Measurements from ENCODE around the gene GNL3.

GNL3 gene

GRCh38 chr3:52679811-52680210, 6.0 kb upstream of the GNL3 start:
- Histone ChIP-seq H3K27me3 (ENCODE audit: insufficient read depth, insufficient read length) (no peaks in the 10 kb centered on the region), H3K4me3 (ENCODE audit: insufficient read length, low read depth) (no peak overlapping the region), H3K36me3 (ENCODE audit: insufficient read depth, insufficient read length, low read length) (peaks cover 66% of the 10 kb centered on the region), H3K4me1 (ENCODE audit: insufficient read depth, insufficient read length) (no peaks in the 10 kb centered on the region), H3K9ac (ENCODE audit: insufficient read length, low read depth) (no peak overlapping the region), H3K9me3 (ENCODE audit: insufficient read depth, low read length) (no peaks in the 10 kb centered on the region)
- DNase-seq (ENCODE audit: low read depth, low spot score), result no peak
- TF ChIP-seq YY1 (IDR thresholded peaks at IDR 0.05; ENCODE audit: insufficient read depth, insufficient read length), result no peak
- no peak for TF ChIP-seq ZNF274 (IDR thresholded peaks at IDR 0.05; ENCODE audit: low read depth, low read length)
- no peak for TF ChIP-seq SUZ12 (IDR thresholded peaks at IDR 0.05; ENCODE audit: extremely low read depth, insufficient read depth, insufficient read length)

DNA sequence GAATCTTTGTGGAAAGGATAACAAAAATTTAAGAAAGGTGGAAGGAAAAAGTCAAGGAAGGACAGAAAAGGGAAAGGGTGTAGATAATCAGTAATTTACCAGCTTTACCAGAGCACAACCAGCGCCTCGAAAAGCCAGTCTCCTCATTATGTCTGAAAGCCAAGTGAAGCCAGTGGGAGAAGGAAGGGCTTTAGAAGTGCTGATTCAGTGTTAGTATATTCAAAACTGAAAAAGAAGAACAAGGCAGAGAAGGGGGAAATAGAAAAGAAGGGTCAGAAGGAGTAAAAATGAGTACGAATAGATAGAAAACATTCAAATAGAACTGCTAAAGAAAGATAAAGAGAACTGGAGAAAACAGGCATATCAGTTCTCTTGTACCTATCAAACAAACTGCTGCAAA, 4.2 kb upstream of the GNL3 start:
- Histone ChIP-seq H3K36me3 (ENCODE audit: insufficient read depth, insufficient read length, low read length) (peaks cover 56% of the 10 kb centered on the region), H3K9me3 (ENCODE audit: insufficient read depth, low read length) (no peaks in the 10 kb centered on the region), H3K4me1 (ENCODE audit: insufficient read depth, insufficient read length) (no peaks in the 10 kb centered on the region), H3K4me3 (ENCODE audit: insufficient read length, low read depth) (no peak overlapping the region), H3K27me3 (ENCODE audit: insufficient read depth, insufficient read length) (no peaks in the 10 kb centered on the region), H3K9ac (ENCODE audit: insufficient read length, low read depth) (no peak overlapping the region)
- DNase-seq (ENCODE audit: low read depth, low spot score), result no peak
- TF ChIP-seq SUZ12 (IDR thresholded peaks at IDR 0.05; ENCODE audit: extremely low read depth, insufficient read depth, insufficient read length), result no peak
- TF ChIP-seq ZNF274 (IDR thresholded peaks at IDR 0.05; ENCODE audit: low read depth, low read length), result no peak
- no peak for TF ChIP-seq YY1 (IDR thresholded peaks at IDR 0.05; ENCODE audit: insufficient read depth, insufficient read length)

DNA sequence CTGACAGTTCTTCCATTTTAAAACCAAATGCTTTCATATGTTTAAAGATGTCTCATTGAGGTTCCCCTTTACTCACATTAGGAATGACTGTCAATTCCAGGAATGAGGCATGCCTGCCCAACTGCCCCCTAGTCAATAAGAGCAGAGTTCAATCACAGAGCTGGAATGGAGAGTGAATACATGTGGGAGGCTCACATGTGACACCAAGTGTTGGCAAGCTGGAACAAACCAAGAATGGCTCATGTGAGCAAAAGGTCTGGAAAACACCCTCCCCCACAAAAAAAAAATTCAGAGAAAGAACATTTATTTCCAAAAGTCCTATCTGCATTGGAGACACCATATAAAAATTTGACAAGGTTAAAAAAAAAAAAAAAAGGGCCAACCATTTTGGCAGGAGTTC, 3.8 kb upstream of the GNL3 start:
- Histone ChIP-seq H3K36me3 (ENCODE audit: insufficient read depth, insufficient read length, low read length) (peaks cover 56% of the 10 kb centered on the region), H3K9ac (ENCODE audit: insufficient read length, low read depth) (no peak overlapping the region)

GRCh38 chr3:52683611-52684010, 2.2 kb upstream of the GNL3 start:
- Histone ChIP-seq H3K36me3 (ENCODE audit: insufficient read depth, insufficient read length, low read length) (peaks cover 58% of the 10 kb centered on the region), H3K27me3 (ENCODE audit: insufficient read depth, insufficient read length) (no peaks in the 10 kb centered on the region), H3K9me3 (ENCODE audit: insufficient read depth, low read length) (no peaks in the 10 kb centered on the region), H3K4me1 (ENCODE audit: insufficient read depth, insufficient read length) (peaks cover 2% of the 10 kb centered on the region), H3K9ac (ENCODE audit: insufficient read length, low read depth) (no peak overlapping the region), H3K4me3 (ENCODE audit: insufficient read length, low read depth) (no peak overlapping the region)
- TF ChIP-seq YY1 (IDR thresholded peaks at IDR 0.05; ENCODE audit: insufficient read depth, insufficient read length), result no peak
- TF ChIP-seq SUZ12 (IDR thresholded peaks at IDR 0.05; ENCODE audit: extremely low read depth, insufficient read depth, insufficient read length), result no peak
- TF ChIP-seq ZNF274 (IDR thresholded peaks at IDR 0.05; ENCODE audit: low read depth, low read length), result no peak
- DNase-seq (ENCODE audit: low read depth, low spot score), result no peak

More for the DNA sequence above, 3.8 kb upstream of the GNL3 start:
- no peak for TF ChIP-seq ZNF274 (IDR thresholded peaks at IDR 0.05; ENCODE audit: low read depth, low read length)
- TF ChIP-seq SUZ12 (IDR thresholded peaks at IDR 0.05; ENCODE audit: extremely low read depth, insufficient read depth, insufficient read length), result no peak
- TF ChIP-seq YY1 (IDR thresholded peaks at IDR 0.05; ENCODE audit: insufficient read depth, insufficient read length), result no peak
- H3K4me3 ChIP-seq (ENCODE audit: insufficient read length, low read depth), result no peak overlapping the region
- H3K9me3 ChIP-seq (ENCODE audit: insufficient read depth, low read length), result no peaks in the 10 kb centered on the region
- no peaks in the 10 kb centered on the region for H3K27me3 ChIP-seq (ENCODE audit: insufficient read depth, insufficient read length)
- DNase-seq (ENCODE audit: low read depth, low spot score), result no peak
- H3K4me1 ChIP-seq (ENCODE audit: insufficient read depth, insufficient read length), result no peaks in the 10 kb centered on the region

DNA sequence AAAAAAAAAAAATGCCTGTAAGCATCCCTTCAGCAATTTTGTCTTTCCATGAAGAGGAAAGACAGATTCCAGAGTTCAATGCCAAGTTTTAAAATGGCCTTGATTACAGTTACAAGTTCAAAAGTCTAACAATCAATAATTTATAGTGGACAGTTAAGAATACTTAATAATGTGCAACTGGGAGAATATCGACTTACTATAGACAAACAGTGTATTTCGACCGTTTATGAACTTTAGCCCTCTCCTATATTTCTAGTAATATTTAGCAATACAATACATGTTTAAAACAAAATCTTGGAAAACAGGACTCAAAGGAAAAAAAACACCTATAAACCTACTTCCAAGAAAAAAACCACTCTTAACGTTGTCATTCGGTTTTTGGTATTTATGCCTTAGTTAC, 1.6 kb upstream of the GNL3 start:
- Histone ChIP-seq H3K4me3 (ENCODE audit: insufficient read length, low read depth) (no peak overlapping the region), H3K27me3 (ENCODE audit: insufficient read depth, insufficient read length) (no peaks in the 10 kb centered on the region), H3K36me3 (ENCODE audit: insufficient read depth, insufficient read length, low read length) (peaks cover 58% of the 10 kb centered on the region), H3K9ac (ENCODE audit: insufficient read length, low read depth) (peak overlapping the region; percentile 66), H3K9me3 (ENCODE audit: insufficient read depth, low read length) (no peaks in the 10 kb centered on the region), H3K4me1 (ENCODE audit: insufficient read depth, insufficient read length) (peaks cover 2% of the 10 kb centered on the region)
- DNase-seq (ENCODE audit: low read depth, low spot score), result no peak
- TF ChIP-seq SUZ12 (IDR thresholded peaks at IDR 0.05; ENCODE audit: extremely low read depth, insufficient read depth, insufficient read length) (no peak), ZNF274 (IDR thresholded peaks at IDR 0.05; ENCODE audit: low read depth, low read length) (no peak), YY1 (IDR thresholded peaks at IDR 0.05; ENCODE audit: insufficient read depth, insufficient read length) (no peak)

DNA sequence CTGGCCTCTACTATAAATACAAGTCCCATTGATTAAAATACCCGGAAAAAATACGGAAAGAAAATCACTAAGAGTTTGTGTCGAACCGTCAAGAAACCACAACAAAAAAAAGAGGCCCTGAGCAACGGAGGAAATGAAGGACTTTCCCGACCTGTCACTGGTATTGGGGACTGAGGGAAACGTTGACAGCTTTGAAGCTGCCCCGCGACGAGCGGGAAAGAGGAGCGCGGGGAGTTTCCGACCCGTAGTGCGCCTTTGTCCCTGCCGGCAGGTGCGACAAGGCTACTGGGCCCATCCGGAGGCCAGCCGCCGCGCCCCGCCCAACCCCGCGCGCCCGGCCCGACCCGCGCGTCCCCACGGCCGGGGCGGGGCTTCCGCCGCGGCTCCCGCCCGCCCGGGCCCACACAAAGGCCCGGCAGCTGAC, 535 bp upstream of the GNL3 start:
- Histone ChIP-seq H3K27me3 (ENCODE audit: insufficient read depth, insufficient read length) (no peaks in the 10 kb centered on the region), H3K9me3 (ENCODE audit: insufficient read depth, low read length) (no peaks in the 10 kb centered on the region), H3K36me3 (ENCODE audit: insufficient read depth, insufficient read length, low read length) (peaks cover 56% of the 10 kb centered on the region), H3K4me1 (ENCODE audit: insufficient read depth, insufficient read length) (peaks cover 2% of the 10 kb centered on the region), H3K4me3 (ENCODE audit: insufficient read length, low read depth) (peak overlapping the region; percentile 96), H3K9ac (ENCODE audit: insufficient read length, low read depth) (peak overlapping the region; percentile 94)
- no peak for DNase-seq (ENCODE audit: low read depth, low spot score)
- TF ChIP-seq SUZ12 (IDR thresholded peaks at IDR 0.05; ENCODE audit: extremely low read depth, insufficient read depth, insufficient read length), result no peak
- TF ChIP-seq YY1 (IDR thresholded peaks at IDR 0.05; ENCODE audit: insufficient read depth, insufficient read length), result no peak
- no peak for TF ChIP-seq ZNF274 (IDR thresholded peaks at IDR 0.05; ENCODE audit: low read depth, low read length)

- DNase-seq (ENCODE audit: low read depth, low spot score), result no peak
- peaks cover 72% of the 10 kb centered on the region for H3K36me3 ChIP-seq (ENCODE audit: insufficient read depth, insufficient read length, low read length)
- TF ChIP-seq SUZ12 (IDR thresholded peaks at IDR 0.05; ENCODE audit: extremely low read depth, insufficient read depth, insufficient read length) (no peak), ZNF274 (IDR thresholded peaks at IDR 0.05; ENCODE audit: low read depth, low read length) (no peak), YY1 (IDR thresholded peaks at IDR 0.05; ENCODE audit: insufficient read depth, insufficient read length) (no peak)
- no peak overlapping the region for H3K4me3 ChIP-seq (ENCODE audit: insufficient read length, low read depth)
- H3K9ac ChIP-seq (ENCODE audit: insufficient read length, low read depth), result no peak overlapping the region
- no peaks in the 10 kb centered on the region for H3K27me3 ChIP-seq (ENCODE audit: insufficient read depth, insufficient read length)
- peaks cover 2% of the 10 kb centered on the region for H3K4me1 ChIP-seq (ENCODE audit: insufficient read depth, insufficient read length)
- H3K9me3 ChIP-seq (ENCODE audit: insufficient read depth, low read length), result no peaks in the 10 kb centered on the region
Measured at GRCh38 chr3:52688266-52688665, 2.4 kb downstream of the GNL3 start.

Measured in NT2/D1 (cell line).